NB4 (cell line): ENCODE results near the gene ASB1.
A peak's percentile ranks its signal among the peaks of the same experiment; 100 is the strongest.

Source experiments
- MYC ChIP-seq: IDR thresholded peaks from 2 replicates; pipeline ENCODE4 v1.6.1; 2011; ENCODE audit warnings: low read depth, low read length
- POLR2A ChIP-seq: IDR thresholded peaks from 2 replicates; pipeline ENCODE4 v1.6.1; 2011; ENCODE audit warnings: mild to moderate bottlenecking; ENCODE audit not compliant: insufficient read length; ENCODE audit errors: extremely low read depth
- TF ChIP-seq, protein P1 (sequence below): IDR thresholded peaks from 2 replicates; pipeline ENCODE4 v1.6.1; 2011; ENCODE audit warnings: low read depth, low read length
- TF ChIP-seq, protein P2 (sequence below): IDR thresholded peaks from one replicate; pipeline ENCODE4 v1.5.1; 2012; ENCODE audit warnings: low read depth, low read length

DNA sequence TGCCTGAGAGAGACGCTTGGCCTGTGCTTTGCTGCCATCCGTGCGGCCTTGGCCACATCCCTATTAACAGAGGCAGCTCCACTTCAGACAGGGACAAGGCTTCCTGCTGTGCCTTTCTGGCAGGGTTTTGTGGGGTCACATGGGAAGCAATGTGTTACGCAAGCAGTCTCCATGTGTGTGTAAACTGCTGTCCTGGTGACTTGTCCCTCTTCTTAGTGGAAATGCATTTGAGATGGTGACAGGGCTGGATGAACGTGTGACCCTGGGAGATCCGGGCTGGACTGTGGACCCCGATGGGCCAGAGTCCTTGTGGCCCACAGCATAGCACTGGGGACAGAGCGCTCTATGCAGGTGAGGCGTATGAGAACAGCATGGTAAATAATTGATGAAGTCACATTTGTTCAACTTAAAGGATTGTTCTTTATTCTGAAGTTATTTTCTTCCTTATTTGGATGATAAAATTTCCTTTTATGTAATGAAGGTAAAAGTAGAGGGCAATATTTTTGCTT is 23.2 kb downstream of the ASB1 start:
- TF ChIP-seq POLR2A = no peak
- TF ChIP-seq MYC = no peak
- TF ChIP-seq, protein P1, sequence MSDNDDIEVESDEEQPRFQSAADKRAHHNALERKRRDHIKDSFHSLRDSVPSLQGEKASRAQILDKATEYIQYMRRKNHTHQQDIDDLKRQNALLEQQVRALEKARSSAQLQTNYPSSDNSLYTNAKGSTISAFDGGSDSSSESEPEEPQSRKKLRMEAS = peak; percentile 29; the same call in 1 of the 2 replicates
- TF ChIP-seq, protein P2, sequence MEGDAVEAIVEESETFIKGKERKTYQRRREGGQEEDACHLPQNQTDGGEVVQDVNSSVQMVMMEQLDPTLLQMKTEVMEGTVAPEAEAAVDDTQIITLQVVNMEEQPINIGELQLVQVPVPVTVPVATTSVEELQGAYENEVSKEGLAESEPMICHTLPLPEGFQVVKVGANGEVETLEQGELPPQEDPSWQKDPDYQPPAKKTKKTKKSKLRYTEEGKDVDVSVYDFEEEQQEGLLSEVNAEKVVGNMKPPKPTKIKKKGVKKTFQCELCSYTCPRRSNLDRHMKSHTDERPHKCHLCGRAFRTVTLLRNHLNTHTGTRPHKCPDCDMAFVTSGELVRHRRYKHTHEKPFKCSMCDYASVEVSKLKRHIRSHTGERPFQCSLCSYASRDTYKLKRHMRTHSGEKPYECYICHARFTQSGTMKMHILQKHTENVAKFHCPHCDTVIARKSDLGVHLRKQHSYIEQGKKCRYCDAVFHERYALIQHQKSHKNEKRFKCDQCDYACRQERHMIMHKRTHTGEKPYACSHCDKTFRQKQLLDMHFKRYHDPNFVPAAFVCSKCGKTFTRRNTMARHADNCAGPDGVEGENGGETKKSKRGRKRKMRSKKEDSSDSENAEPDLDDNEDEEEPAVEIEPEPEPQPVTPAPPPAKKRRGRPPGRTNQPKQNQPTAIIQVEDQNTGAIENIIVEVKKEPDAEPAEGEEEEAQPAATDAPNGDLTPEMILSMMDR = no peak
